HG02763 (cell line): ENCODE measurements around the gene ATP4B.
"Not testable (repeated sequence)": the region's sequence is repeated elsewhere in the genome, so short reads cannot be mapped to it uniquely, and the experiment has no call there.

Experiments used
- ATAC-seq: cut with Tn5 transposase; IDR thresholded peaks from one replicate; pipeline ENCODE4 v1.9.1; 2021; ENCODE audit warnings: mild to moderate bottlenecking, moderate library complexity; ENCODE audit not compliant: unreplicated experiment

Gene ATP4B

GRCh38 chr13:113627136-113627535, 30.9 kb downstream of the ATP4B start:
- no peak for ATAC-seq

DNA sequence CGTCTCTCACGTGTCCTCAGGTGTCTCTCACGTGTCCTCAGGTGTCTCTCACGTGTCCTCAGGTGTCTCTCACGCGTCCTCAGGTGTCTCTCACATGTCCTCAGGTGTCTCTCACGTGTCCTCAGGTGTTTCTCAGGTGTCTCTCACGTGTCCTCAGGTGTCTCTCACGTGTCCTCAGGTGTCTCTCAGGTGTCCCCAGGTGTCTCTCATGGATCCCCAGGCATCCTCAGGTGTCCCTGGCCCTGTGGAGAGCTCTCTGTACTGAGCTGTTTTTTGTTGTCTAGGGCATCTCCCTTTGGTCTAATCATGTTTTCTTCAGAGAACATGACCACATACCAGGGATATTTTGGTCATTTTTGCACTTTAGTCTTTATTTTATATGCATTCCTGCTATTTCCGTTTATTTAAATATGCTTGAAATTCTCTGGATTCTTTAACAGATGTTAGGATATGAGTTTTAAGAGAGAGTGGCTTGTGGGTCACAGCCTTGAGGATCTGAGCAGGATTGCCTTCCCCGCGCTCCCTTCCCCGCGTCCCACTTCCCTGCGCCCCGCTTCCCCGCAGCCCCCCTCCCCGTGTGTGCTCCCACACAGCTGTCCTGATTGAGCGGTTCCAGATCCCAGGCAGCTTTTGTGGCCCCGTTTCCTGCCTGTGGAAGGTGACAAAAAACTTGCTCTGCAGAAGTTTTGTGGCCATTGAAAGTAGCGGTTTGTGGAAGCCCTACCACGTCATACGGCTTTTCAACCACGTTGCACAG, 31.9 kb downstream of the ATP4B start:
- ATAC-seq, result no peak

GRCh38 chr13:113624640-113625304, 33.2 kb downstream of the ATP4B start:
- ATAC-seq, result not testable (repeated sequence)

GRCh38 chr13:113624235-113624587, 33.8 kb downstream of the ATP4B start:
- no peak for ATAC-seq

- ATAC-seq, result no peak
Measured at GRCh38 chr13:113623491-113624234, 34.3 kb downstream of the ATP4B start.

GRCh38 chr13:113622791-113623490, 35.1 kb downstream of the ATP4B start:
- no peak for ATAC-seq

- not testable (repeated sequence) for ATAC-seq
Measured at GRCh38 chr13:113621986-113622550, 35.9 kb downstream of the ATP4B start.

DNA sequence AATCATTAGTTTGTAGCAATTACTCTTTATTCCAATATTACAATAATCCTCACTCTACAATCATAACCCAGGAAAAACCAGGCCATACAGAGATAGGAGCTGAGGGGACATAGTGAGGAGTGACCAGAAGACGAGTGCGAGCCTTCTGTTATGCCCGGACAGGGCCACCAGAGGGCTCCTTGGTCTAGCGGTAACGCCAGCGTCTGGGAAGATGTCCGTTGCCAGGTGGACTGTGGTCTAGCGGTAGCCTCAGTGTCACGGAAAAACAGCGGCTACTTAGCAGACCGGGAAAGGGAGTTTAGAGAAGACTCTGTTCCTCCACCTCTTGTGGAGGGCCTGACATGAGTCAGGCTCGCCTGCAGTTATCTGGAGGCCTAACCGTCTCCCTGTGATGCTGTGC, 36.5 kb downstream of the ATP4B start:
- ATAC-seq, result not testable (repeated sequence)

- no peak for ATAC-seq
Measured at GRCh38 chr13:113621046-113621445, 37.0 kb downstream of the ATP4B start.

DNA sequence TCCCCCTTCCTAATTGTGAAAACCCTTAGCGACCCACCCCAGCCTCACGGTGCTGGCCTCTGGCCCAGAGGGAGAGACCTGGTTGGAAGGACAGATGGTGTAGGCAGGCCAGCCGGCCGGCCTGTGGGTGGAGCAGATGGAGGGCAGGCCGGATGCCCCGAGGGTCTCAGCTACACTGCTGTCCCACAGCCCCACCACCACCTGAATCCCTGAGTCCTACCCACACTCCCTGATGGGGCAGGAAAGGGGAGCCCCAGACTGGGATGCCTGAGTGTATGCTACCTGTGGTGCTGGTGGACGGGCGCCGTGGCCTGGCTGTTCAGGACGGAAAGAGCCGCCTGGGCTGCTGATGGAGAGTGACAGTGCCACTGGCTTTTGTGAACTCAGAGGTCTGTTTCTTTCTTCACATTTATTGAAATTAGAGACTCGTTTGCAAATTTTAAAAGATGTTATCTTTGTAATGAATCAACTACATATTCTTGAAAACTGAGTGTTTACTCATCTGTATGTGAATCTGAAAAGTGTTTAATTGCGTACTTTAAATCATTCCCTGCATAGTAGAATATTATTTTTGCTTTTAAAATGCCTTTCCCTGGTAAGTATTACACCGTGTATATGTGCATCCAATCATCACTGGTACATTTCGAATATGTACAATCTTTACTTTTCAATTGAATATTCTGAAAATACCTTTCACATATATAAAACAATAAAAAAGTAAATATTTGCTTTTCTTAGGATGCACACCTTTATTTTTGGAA, 37.8 kb downstream of the ATP4B start:
- no peak for ATAC-seq

GRCh38 chr13:113618455-113618854, 39.5 kb downstream of the ATP4B start:
- no peak for ATAC-seq

- ATAC-seq, result no peak
Measured at GRCh38 chr13:113617961-113618360, 40.0 kb downstream of the ATP4B start.

DNA sequence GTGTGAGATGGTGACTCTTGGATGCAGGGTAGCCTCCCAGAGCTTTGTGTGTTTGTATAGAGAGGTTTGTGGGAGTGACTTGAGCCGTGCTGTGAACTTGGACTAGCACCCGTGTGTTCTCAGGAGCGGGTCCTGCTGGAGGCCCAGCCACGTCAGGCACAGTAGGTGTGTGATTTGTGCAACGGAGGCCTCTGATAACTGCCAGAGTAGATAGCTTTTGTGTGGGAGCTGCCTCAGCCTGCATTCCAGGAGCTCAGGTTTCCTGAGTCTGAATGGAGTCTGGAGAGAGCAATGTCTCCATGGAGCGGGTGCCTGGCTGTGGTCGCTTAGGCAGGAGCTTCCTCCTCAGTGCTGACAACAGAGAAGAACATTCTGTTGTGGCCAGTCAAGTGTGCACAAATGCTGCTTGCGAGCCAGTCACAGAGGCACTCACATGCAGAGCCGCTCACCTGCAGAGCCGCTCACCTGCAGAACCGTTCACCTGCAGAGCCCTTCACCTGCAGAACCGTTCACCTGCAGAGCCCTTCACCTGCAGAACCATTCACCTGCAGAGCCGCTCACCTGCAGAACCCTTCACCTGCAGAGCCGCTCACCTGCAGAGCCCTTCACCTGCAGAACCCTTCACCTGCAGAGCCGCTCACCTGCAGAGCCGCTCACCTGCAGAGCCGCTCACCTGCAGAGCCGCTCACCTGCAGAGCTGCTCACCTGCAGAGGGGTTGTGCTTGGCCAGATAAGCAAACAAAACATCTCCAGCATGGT, 40.8 kb downstream of the ATP4B start:
- no peak for ATAC-seq

DNA sequence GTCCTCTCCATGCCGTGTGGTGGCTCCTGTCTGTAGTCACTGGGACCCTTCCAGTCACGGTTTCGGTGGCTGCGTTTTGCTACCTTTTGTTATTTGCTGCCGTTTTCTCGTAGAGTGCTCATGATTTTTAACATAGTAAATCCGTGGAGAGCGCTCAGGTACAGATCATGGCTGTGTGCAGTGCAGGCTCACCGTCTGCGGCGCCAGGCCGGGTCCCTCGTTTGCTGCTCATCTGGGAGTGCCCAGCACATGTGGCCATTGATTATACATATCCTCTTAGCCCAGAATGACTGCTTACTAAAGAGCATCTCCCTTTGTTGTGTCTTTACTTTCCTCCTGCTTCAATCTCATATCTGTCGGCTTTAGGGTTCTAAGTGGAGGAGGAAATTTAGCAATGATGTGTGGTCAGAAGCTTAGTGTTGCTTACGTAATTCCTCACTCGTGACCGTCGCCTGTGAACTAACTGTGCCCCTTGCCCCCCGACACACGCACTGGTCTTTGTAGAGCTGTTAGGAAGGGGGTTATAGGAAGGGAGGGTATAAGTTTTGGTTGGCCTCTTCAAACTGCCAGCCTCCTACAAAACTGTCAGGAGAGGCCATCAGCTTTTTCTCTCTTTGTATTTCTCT, 41.6 kb downstream of the ATP4B start:
- ATAC-seq, result no peak

DNA sequence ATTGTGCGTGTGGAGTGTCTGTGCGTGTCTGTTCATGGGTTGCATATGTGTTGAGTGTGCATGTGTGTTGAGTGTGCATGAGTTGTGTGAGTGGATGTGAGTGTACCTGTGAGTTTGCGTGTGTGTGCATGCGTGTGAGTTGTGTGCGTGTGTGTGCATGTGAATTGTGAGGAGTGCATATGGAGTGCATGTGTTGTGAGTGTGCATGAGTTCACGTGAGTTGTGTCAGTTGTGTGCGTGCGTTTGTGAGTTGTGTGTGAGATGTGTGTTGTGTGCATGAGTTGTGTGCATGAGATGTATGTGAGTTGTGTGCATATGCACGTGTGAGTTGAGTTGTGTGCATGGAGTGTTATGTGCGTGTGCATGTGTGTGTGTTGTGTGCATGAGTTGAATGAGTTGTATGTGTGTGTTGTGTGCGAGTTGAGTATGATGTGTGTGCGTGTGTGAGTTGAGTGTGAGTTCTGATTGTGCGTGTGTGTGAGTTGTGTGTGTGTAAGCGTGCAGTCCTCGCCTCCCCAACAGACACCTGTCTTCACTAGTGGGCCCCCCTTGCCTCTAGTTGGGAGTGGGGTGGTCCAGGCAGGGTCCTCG, 44.1 kb downstream of the ATP4B start:
- ATAC-seq, result no peak

GRCh38 chr13:113612607-113613006, 45.4 kb downstream of the ATP4B start:
- no peak for ATAC-seq

- no peak for ATAC-seq
Measured at GRCh38 chr13:113611996-113612395, 46.0 kb downstream of the ATP4B start.

DNA sequence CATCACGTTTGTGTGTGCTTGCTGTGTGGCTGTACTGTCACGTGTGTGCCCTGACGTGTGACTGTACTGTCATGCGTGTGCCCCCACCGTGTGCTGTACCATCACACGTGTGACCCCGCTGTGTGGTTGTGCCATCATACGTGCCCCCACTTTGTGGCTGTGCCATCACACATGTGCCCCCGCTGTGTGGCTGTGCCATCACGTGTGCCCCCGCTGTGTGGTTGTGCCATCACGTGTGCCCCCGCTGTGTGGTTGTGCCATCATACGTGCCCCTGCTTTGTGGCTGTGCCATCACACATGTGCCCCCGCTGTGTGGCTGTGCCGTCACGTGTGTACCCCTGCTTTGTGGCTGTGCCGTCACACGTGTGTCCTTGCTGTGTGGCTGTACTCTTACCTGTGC, 47.7 kb downstream of the ATP4B start:
- no peak for ATAC-seq

GRCh38 chr13:113609616-113610015, 48.4 kb downstream of the ATP4B start:
- ATAC-seq, result no peak
